CD4-positive, alpha-beta T cell treated with Interferon alpha-2 for 1 hour (primary cell): Measurements from ENCODE around the gene SDSL.

Source experiments
- DNase-seq, 2 donors: peaks; one replicate each; pipeline ENCODE4 v3.0.0-alpha.2; 2020 to 2022

SDSL gene

GRCh38 chr12:113424456-113424855, 2.3 kb downstream of the SDSL start:
- no peak for DNase-seq

DNA sequence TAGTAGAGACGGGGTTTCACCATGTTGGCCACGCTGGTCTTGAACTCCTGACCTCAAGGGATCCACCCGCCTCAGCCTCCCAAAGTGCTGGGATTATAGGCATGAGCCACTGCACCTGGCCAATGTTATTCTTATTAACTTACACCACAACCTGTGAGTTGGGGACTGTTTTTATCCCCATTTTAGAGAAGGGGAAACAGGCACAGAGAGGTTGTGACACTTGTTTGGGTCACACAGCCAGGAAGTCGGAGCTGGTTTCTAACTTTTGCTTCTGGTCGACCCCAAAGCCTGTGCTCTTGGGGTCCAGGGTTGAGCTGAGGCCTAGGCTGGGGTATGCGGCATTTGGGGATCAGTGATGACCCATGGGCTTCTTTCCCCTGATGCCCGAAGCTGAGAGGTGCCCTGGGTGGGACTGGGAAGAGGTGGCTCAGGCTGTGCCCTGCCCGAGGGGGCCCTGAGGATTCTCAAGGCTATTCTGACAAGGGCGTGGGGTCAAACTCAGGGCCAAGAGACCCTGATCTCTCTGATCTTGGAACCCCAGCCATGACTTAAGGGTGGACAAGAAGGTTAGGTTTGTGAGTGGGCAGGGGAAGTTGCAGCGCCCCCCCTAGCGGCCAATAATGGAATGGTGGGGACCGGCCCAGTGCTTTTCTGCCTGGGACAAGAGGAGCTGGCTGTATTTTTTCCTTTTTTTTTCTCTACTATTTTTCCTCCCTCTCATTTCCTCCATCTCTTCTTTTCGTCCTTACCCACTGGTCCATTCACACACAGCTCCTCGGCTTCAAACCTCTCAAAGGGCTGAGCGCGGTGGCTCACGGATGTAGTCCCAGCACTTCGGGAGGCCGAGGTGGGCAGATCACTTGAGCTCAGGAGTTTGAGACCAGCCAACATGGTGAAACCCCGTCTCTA, 3.0 kb downstream of the SDSL start:
- peak; percentile 44 to 51 for DNase-seq

- DNase-seq = no peak
These were observed 3.8 kb downstream of the SDSL start for GRCh38 chr12:113425960-113426453.

DNA sequence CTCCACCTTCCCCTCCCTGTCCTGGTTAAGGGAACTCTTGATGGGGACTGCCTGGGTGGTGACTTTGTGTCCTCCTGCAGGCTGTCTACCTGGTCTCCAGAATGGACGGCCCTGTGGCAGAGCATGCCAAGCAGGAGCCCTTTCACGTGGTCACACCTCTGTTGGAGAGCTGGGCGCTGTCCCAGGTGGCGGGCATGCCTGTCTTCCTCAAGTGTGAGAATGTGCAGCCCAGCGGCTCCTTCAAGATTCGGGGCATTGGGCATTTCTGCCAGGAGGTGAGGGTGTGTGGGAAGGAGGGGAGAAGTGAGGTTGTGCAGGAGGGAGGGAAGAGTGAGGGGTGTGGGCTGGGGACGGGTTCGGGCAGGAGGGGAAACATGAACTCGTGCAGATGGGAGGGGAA, 5.7 kb downstream of the SDSL start:
- DNase-seq = no peak

- no peak for DNase-seq
These were observed 6.3 kb downstream of the SDSL start for GRCh38 chr12:113428482-113428881.

- no peak for DNase-seq
These were observed 10.8 kb downstream of the SDSL start for GRCh38 chr12:113432986-113433385.

DNA sequence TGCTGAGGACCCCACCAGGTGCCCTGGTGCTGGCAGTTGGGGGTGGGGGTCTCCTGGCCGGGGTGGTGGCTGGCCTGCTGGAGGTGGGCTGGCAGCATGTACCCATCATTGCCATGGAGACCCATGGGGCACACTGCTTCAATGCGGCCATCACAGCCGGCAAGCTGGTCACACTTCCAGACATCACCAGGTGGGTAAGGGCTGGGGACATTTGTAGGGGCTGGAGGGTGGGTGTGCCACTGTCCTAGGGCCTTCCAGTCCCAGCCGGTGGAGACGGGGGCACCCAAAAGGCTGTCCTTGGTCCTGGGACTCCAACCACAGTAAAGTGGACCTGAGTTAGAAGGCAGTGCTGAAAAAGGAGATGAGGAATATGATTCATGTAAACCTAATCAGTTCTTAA, 13.2 kb downstream of the SDSL start:
- DNase-seq = no peak

DNA sequence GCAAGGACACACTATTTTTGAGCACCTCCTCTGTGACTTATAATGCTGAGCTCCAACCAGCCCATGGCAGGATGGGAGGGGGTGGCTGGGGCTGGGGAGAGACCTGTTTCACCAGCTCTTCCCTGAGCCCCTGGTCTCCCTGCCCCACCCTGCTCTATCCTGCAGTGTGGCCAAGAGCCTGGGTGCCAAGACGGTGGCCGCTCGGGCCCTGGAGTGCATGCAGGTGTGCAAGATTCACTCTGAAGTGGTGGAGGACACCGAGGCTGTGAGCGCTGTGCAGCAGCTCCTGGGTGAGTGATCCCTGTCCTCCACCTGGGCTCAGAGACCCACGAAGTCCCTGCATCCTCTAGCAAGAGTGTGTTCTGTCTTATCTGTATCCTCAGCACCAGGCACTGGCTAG, 14.4 kb downstream of the SDSL start:
- no peak for DNase-seq

DNA sequence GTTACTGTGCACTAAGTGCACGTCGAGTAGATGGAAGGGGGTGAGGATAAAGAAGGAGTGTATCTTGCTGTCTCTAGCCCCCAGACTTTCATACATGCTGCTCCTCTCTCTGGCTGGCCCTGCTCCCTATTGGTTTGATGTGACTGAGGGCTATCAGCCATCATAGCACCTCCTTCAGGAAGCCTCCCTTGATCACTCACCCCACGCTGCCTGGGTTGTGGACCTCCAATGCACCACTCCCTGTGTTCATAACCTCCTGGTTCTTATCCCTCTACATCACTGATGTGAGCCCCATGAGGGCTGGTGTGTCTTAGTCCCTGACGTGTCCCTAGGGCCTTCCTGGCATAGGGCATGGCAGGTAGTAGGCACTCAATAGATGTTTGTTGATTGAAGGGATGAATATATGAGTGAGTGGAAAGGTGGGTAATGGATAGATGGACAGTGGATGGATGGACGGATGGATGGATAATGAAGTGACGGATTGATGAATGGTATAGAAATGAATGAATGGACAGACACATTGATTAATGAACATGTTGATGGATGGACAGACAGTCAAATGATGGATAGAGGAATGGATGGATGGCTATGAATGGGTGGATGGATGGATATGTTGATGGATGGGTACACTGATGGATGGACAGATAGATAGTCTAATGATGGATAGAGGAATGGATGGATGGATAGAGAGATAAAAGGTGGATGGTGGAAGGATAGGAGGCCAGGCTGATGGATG, 15.0 kb downstream of the SDSL start:
- DNase-seq = no peak

GRCh38 chr12:113437729-113438100, 15.5 kb downstream of the SDSL start:
- DNase-seq = no peak

DNA sequence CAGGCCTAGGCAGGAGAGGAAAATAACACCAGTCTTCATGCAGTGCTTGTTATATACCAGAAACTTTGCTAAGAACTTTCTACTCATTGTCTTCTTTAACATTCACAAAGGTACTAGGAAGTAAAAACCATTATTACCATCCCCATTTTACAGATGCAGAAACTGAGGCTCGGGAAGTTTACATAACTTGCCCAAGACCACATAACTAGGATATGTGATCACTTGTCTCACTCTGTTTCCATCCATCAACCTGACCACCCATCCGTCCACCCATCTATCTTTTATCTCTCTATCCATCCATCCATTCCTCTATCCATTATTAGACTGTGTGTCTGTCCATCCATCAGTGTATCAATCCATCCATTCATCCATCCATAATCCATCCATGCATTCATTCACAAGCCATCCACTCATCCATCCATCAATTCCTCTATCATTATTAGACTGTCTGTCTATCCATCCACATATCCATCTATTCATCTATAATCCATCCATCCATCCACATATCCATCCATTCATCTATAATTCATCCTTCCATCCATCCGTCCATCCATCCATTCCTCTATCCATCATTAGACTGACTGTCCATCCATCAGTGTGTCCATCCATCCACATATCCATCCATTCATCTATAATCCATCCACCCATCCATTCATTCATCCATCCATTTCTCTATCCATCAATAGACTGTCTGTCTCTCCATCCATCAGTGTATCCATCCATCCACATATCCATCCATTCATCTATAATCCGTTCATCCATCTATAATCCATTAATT, 16.5 kb downstream of the SDSL start:
- no peak for DNase-seq

- DNase-seq = no peak
These were observed 17.1 kb downstream of the SDSL start for GRCh38 chr12:113439301-113439597.

- DNase-seq = no peak
These were observed 17.4 kb downstream of the SDSL start for GRCh38 chr12:113439606-113440030.

- DNase-seq = no peak
These were observed 18.2 kb downstream of the SDSL start for GRCh38 chr12:113440336-113440735.

DNA sequence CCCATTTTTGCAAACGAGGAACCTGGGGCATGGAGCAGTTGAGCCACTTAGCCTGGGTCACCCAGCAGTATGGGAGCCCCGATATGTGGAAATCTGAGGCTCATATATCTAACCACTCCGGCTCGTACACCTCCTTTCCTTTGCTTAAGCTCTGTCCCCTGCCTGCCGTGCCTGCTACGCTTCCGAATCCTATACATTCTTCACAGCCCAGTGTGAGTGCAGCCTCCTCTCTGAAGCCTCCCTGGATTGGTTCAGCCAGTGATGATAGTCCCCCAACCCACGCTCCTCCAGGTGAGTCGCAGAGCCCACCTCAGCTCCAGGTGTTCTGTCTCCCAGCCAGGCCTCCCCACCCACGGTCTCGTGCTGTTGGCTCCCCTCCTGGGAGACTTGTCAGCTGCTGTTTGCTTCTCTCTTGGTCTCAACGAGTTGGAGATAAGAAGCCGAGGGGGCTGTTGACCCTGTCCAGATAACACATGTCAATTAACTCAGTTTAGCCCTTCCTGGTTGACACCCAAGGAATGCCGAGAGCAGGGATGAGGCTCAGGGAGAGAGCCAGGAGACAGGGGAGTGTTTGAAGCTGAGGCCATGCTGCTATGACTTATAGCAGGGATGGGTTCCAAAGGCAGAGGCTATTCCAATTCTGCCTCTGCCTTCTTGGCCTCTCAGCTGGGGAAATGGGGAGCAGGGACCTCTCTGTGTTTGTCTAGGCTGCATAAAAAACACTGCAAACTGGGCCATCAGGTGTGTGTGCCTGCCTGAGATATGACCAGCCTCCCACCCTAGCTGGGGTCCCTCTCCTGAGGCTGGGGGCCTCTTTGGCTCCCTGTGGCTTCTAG, 19.0 kb downstream of the SDSL start:
- DNase-seq = no peak

GRCh38 chr12:113443030-113443539, 20.9 kb downstream of the SDSL start:
- DNase-seq = no peak

DNA sequence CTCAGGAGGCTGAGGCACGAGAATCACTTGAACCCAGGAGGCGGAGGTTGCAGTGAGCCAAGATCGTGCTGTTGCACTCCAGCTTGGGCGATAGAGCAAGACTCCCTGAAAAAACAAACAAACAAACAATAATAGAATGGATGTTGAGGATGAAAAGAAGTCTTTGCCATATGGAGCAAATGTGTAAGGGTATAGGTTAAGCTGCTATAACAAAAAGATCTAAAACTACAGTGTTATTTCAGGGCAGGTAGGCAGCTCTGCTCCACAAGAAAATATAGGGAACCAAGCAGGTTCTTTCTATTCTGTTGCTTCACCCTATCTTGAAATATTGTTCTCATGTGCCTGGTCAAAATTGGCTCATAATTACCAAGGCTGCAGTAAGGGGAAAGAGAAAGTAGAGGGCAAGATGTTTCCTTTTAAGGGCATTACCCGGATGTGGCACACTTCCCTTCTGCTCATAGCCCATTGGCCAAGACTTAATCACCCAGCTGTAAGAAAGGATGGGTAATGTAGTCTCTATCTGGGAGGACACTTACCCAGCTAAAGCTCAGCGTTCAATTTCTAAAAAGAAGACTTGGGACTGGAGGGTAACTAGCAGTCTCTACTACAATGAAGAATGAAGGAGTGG, 23.5 kb downstream of the SDSL start:
- peak; percentile 4 to 13 for DNase-seq

DNA sequence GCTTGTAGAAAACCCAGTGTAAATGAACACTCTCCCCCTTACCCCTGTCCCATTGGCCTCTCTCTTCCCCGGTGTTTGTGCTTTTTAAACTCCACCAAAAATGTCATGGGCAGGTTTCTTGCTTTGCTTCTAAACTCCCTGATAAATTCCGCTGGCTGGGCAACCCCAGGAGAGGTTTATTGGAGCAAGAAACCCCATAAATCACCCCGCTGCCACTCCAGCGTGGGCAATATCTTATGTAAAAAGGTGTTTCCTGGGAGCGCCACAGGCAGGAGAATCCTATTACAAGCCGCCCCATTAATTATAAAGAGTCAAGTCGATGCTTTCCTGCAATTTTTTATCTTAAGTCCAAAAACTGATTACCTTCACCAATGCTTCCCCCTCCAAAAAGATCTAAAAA, 26.7 kb downstream of the SDSL start:
- no peak for DNase-seq

DNA sequence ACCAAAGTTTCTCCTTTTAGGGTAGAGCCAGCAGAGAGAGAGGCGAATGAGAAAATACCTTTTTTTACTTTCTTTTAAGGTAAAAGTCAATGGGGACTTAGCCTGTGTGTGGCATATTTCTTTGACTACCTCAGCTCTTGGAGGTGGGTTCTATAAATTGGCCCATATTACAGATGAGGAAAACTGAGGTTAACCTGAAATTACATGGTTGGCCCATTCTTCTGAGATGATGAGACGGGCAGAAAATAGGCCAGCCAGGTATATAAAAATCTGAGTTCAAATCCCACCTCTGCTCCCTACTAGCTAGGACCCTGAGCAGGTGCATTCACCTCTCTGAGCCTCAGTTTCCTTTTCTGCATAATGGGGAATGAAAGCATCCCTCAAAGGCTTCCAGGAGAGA, 27.1 kb downstream of the SDSL start:
- DNase-seq = no peak

- DNase-seq = no peak
These were observed 27.7 kb downstream of the SDSL start for GRCh38 chr12:113449839-113450238.

DNA sequence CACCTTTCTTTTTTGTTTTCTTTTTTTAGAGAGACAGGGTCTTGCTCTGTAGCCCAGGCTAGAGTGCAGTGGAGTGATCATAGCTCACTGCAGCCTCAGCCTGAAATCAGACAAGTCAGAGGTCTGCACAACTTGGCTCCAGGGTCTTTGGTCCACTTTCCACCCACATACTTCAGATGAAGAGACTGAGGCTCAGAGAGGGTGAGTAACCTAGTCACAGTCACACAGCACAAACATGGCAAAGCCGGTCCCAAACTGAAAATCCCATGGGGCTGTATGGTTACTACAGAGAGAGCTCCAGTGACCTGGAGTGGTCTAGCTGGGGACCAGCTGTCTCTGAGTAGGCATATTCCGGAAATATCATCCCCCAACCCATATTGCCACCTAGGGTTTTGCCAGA, 30.3 kb downstream of the SDSL start:
- no peak for DNase-seq

DNA sequence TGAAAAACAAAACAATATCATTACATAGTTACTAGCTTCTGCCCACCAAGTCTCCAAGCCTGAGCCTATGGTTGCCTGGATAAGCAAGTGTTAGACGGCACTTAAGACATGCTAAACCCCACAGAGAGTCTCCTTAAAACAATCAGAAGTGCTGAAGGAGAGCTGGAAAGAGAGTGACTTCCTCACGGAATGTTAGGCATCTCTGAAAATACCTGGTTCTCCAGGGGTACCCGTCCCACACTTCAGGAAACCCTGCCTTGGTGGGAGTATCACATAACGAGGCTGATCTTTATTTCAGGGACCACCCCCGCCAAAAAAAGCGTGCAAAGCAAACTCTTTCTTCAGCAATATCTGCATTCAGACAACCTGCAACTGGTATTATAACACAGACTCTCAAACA, 31.1 kb downstream of the SDSL start:
- no peak for DNase-seq
